GOT3 (cell line): ENCODE data around the gene GPR119.
"Not testable (repeated sequence)": the region's sequence is repeated elsewhere in the genome, so short reads cannot be mapped to it uniquely, and the experiment has no call there.

ENCODE experiments used
- DNase-seq: peaks from one replicate; lab custom pipeline; 2025; ENCODE audit warnings: mixed read lengths; lab: John Stamatoyannopoulos, UW

The GPR119 gene

DNA sequence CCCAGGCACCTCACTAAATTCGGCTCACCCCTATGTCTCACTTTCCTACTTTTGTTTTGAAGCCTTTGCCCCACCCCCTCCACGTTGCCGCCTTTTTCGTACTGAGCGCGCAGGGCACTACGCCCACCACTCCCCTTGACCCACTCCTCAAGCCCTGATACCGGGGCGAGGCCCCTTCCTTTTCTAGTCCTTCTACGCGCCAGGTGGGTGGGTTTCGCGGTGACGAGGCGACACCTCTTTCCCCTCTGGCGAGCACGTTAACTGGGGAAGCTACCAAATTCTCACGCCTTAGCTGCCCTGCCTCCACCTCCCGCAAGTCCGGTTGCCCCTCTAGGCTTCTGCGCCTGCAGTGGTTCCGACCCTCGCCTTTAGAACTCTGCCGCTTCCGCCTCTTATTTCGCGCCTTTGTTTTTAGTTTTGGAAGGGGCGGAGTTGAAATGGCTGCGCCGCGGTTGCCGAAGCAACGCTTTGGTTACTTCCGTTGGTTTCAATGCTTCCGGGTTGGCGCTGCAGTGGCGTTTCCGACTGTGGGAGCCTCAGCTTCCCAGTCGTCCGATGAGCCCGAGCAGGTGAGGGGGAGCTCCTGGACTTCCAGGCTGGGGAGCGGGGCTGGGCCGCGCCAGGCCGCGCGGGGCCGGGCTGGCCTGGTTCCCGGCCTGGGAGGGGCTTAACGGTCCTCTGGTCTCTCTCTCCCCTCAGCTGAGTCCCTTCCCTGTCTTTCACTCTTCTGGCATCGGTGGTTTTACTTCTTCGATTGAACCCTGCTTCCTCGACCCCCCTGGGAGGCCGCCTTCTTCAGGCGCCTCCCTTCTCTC is 45.9 kb downstream of the GPR119 start, which contains the start of gene SLC25A14:
Gene SLC25A14, plus strand, starts transcription at position 512 of the 815 bp plus-strand sequence. CDS start 360 bp downstream, outside the sequence.
- peak; percentile 25 for DNase-seq

DNA sequence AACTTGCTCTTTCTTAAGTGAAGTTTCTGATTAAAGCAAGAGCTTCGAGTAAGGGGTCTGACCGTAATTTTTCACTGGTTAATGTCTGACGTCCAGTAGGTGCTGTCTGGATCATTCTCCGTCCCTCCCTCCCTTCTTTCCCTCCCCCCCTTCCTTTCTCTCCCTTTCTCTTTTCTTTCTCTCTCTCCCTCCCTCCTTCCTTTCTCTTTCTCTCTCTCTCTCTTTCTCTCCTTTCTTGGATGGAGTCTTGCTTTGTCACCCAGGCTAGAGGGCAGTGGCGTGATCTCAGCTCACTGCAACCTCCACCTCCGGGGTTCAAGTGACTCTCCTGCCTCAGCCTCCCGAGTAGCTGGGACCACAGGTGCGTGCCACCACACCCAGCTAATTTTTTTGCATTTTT is 46.6 kb downstream of the GPR119 start:
- not testable (repeated sequence) for DNase-seq

- DNase-seq = no peak
Measured at GRCh38 chrX:130336531-130336930, 48.9 kb downstream of the GPR119 start.
